ENCODE results near the gene PRKN.

The PRKN gene

GRCh38 chr6:161403717-161404116 lies 1323.8 kb downstream of the PRKN start:
- TF ChIP-seq CTCF (IDR thresholded peaks at IDR 0.05; ENCODE audit: low read depth, low read length) = no peak
- H3K4me3 ChIP-seq (ENCODE audit: low read depth, low read length) = no peak overlapping the region

DNA sequence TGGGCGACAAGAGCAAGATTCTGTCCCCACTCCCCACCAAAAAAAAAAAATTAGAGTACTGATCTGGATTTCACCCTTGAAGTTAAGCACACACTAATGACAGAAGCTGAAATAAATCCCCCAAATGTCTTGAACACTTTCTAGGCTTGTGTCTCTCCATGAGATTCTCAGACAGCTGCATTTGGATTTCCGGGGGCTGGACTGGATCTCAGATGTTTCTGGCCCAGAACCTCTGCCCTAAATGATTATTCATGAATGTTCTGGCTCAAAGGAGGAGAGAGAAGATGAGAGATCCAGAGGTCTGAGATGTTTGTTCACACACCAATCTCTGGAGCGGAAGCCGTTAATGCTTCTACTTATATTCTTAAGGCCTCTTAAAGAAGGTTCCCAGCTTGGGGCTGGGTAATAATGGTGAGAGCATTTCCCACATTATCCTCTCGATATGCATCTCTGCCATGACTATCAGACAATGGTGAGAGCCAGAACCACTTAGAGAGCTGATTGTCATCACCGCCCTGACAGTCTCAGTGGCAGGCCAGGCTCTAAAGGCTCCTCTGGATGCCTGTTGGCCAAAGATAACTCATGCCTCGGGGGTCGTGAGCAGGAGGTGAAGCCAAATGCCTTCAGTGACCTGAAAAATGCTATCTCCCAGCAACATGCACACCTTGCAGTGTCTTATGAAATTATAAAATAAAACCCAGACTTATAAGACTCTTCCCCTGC lies 1325.8 kb downstream of the PRKN start:
- no peak overlapping the region for H3K4me3 ChIP-seq (ENCODE audit: low read depth, low read length)
- TF ChIP-seq CTCF (IDR thresholded peaks at IDR 0.05; ENCODE audit: low read depth, low read length) = no peak

DNA sequence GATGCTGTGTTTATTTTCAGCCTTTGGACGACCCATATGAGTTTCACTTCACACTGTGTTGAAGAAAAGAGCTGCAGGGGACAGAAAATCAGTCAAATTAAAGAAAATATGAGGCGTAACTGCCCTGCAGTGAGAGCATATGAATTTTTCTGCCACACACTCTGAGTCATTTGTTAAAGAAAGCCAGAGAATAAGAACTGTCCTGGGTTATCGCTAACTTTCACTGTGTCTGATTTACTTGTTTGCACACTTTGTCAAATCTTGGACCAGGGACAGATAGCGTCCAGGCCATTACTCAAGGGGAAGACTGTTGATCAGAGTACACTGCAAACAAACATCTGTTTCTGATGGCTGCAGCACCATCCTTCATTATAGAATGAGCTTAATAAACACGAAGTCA lies 1326.9 kb downstream of the PRKN start:
- no peak for TF ChIP-seq CTCF (IDR thresholded peaks at IDR 0.05; ENCODE audit: low read depth, low read length)
- H3K4me3 ChIP-seq (ENCODE audit: low read depth, low read length) = no peak overlapping the region

- H3K4me3 ChIP-seq (ENCODE audit: low read depth, low read length) = no peak overlapping the region
- no peak for TF ChIP-seq CTCF (IDR thresholded peaks at IDR 0.05; ENCODE audit: low read depth, low read length)
These were observed 1331.0 kb downstream of the PRKN start for GRCh38 chr6:161396539-161396938.

DNA sequence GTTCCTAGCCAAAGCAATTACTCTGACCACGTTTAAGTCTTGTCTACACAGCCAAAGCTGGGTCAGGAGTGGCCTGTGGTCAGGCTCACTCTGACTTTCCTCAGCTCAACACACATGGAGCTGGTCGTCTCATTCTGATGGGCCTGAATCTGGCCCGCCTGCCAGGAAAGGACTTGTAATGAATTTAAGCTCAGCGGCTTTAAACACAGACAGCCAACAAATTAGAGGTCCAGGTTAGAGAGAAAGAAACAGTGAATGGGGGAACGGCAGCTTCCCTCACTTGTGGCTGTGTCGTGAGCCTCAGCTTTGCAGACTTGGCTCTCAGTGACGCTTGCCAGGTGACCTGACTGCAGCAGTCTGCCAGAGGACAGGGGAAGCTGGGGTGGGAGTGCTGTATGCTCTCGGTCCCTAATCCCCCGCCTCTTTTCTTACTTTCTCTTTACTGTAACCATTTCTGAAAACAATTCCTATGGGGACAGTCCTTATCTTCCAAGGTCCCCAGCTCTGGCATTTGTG lies 1331.8 kb downstream of the PRKN start:
- no peak for TF ChIP-seq CTCF (IDR thresholded peaks at IDR 0.05; ENCODE audit: low read depth, low read length)
- no peak overlapping the region for H3K4me3 ChIP-seq (ENCODE audit: low read depth, low read length)

DNA sequence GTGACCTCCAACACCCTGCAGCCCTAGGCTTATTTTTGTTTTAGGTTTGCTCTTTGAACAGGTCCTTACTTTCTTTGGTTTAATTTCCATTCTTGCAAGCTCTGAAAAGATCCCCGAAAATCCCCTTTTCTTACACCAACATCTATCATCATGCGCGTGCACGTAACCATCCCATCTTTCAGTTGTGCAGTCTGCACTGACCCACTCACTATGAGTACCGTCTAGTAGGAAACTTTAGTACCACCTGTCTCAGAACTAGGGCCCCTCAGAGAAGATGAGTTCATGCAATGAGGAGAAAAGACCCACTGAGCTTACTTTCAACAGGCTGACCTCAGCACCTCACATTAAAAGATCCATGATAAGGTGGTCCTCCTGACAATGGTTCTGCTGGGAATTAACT lies 1333.1 kb downstream of the PRKN start:
- H3K4me3 ChIP-seq (ENCODE audit: low read depth, low read length) = no peak overlapping the region

More for the DNA sequence above, 1333.1 kb downstream of the PRKN start:
- no peak for TF ChIP-seq CTCF (IDR thresholded peaks at IDR 0.05; ENCODE audit: low read depth, low read length)

All from WI38 (cell line).